Measurements from ENCODE around the gene RFX2. TPM values are rescaled to one million over a fixed set of nuclear protein-coding genes. Genes with fewer than 3 reads are reported as not detected.

Gene RFX2
- total and polyA plus RNA-seq, 4 donors: 0.67 to 5.1 (median 2.8) TPM

- TF ChIP-seq NR2F2 (IDR thresholded peaks at IDR 0.05) (no peak), MAX (IDR thresholded peaks at IDR 0.05) (no peak)
- no peak for DNase-seq (ENCODE audit: low spot score)
- Histone ChIP-seq H3K9ac (ENCODE audit: low read depth in 1 of 2, low read length in 2 of 2) (peak overlapping the region; percentile 45 to 90), H3K4me3 (ENCODE audit: low read depth in 1 of 3, low read length in 3 of 3) (peak overlapping the region; percentile 79 to 93 (median 80)), H3K36me3 (ENCODE audit: control insufficient read depth in 4 of 4, insufficient read depth in 3 of 4, low read depth in 1 of 4, low read length in 3 of 4) (peaks cover 0 to 3% (median 1%) of the 10 kb centered on the region in 4 donors), H3K27me3 (ENCODE audit: control insufficient read depth in 4 of 4, insufficient read depth in 4 of 4, low read length in 3 of 4) (no peaks in the 10 kb centered on the region), H3K9me3 (ENCODE audit: control insufficient read depth in 4 of 4, low read length in 3 of 4) (no peaks in the 10 kb centered on the region), H3K27ac (ENCODE audit: low read depth in 1 of 2, low read length in 2 of 2) (peak overlapping the region; percentile 85 to 89), H3K4me1 (ENCODE audit: control insufficient read depth in 4 of 4, insufficient read depth in 4 of 4, low read length in 3 of 4) (peaks cover 6 to 47% (median 29%) of the 10 kb centered on the region in 4 donors)
- WGBS: under 1% methylated on average over 43 of the region's 43 CpGs
Measured at GRCh38 chr19:5977222-5977784, 133.0 kb downstream of the RFX2 start.

GRCh38 chr19:5976768-5977167 lies 133.5 kb downstream of the RFX2 start:
- no peak for TF ChIP-seq HNF4G (IDR thresholded peaks at IDR 0.05)
- no peak for TF ChIP-seq TAF1 (conservative IDR thresholded peaks at IDR 0.05)
- TF ChIP-seq RXRA (IDR thresholded peaks at IDR 0.05): no peak
- TF ChIP-seq REST (IDR thresholded peaks at IDR 0.05): no peak
- TF ChIP-seq FOXA1 (IDR thresholded peaks at IDR 0.05): no peak
- TF ChIP-seq GABPA (IDR thresholded peaks at IDR 0.05 in 1 of 2, conservative IDR thresholded peaks at IDR 0.05 in 1 of 2): no peak
- TF ChIP-seq MAX (IDR thresholded peaks at IDR 0.05): no peak
- TF ChIP-seq ZBTB33 (IDR thresholded peaks at IDR 0.05): no peak
- TF ChIP-seq YY1 (IDR thresholded peaks at IDR 0.05): no peak
- no peak for TF ChIP-seq SP1 (IDR thresholded peaks at IDR 0.05)
- TF ChIP-seq EGR1 (IDR thresholded peaks at IDR 0.05; ENCODE audit: low read depth in 2 of 2): no peak
- no peak for TF ChIP-seq HNF4A (conservative IDR thresholded peaks at IDR 0.05)
- TF ChIP-seq ATF3 (IDR thresholded peaks at IDR 0.05): no peak
- TF ChIP-seq RAD21 (IDR thresholded peaks at IDR 0.05): no peak
- TF ChIP-seq CTCF (IDR thresholded peaks at IDR 0.05; ENCODE audit: low read depth, low read length, missing input control): no peak
- no peak for TF ChIP-seq NR2F2 (IDR thresholded peaks at IDR 0.05)
- TF ChIP-seq FOXA2 (IDR thresholded peaks at IDR 0.05): no peak
- TF ChIP-seq JUND (IDR thresholded peaks at IDR 0.05): no peak
- H3K9me3 ChIP-seq (ENCODE audit: control insufficient read depth in 4 of 4, low read length in 3 of 4): no peaks in the 10 kb centered on the region
- WGBS: 56% methylated on average over 8 of the region's 8 CpGs
- peak overlapping the region in 1 of 2 donors; percentile 89 for H3K27ac ChIP-seq (ENCODE audit: low read depth in 1 of 2, low read length in 2 of 2)
- H3K9ac ChIP-seq (ENCODE audit: low read depth in 1 of 2, low read length in 2 of 2): peak overlapping the region; percentile 45 to 90
- H3K4me3 ChIP-seq (ENCODE audit: low read depth in 1 of 3, low read length in 3 of 3): peak overlapping the region; percentile 79 to 93 (median 80)
- H3K27me3 ChIP-seq (ENCODE audit: control insufficient read depth in 4 of 4, insufficient read depth in 4 of 4, low read length in 3 of 4): no peaks in the 10 kb centered on the region
- peaks cover 6 to 47% (median 29%) of the 10 kb centered on the region in 4 donors for H3K4me1 ChIP-seq (ENCODE audit: control insufficient read depth in 4 of 4, insufficient read depth in 4 of 4, low read length in 3 of 4)
- no peak for DNase-seq (ENCODE audit: low spot score)
- H3K36me3 ChIP-seq (ENCODE audit: control insufficient read depth in 4 of 4, insufficient read depth in 3 of 4, low read depth in 1 of 4, low read length in 3 of 4): peaks cover 0 to 3% (median 1%) of the 10 kb centered on the region in 4 donors
